GM18505 (cell line): ENCODE results near the gene LRBA.

Source experiments
- ATAC-seq: cut with Tn5 transposase; IDR thresholded peaks from one replicate; pipeline ENCODE4 v1.9.1; 2021; ENCODE audit not compliant: unreplicated experiment
- POLR2A ChIP-seq: IDR thresholded peaks from 4 replicates; pipeline ENCODE4 v1.6.1; 2011; ENCODE audit warnings: borderline replicate concordance; ENCODE audit not compliant: insufficient read depth, insufficient read length; ENCODE audit errors: extremely low read depth

Gene LRBA

DNA sequence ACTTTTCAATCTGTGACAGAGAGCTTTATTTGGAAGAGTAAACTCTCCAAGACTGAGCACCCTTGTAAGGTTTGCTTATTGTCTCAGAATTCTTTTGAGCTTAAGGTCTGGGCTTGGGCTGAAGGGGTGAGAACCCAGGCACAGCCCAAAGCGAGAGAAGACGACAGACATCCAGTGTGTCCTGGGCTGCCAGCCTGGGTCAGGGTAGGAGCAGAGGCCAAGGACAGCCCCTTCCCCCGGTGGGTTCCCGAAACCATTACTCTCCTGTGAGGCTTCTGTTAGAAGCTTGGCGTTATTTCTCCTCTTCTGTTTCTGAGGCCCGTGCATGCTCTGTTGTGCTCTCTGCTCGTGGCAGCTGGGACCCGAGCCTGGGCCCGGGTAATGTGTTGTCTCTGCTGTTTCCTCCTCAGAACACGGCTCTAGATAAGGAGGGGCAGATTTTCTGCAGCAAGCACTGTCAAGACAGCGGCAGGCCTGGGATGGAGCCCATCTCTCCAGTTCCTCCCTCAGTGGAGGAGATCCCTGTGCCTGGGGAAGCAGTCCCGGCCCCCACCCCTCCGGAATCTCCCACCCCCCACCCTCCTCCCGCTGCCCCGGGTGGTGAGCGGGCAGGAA lies 759.4 kb downstream of the LRBA start:
- ATAC-seq: no peak
- TF ChIP-seq POLR2A: no peak

- TF ChIP-seq POLR2A: no peak
- ATAC-seq: no peak
Measured at GRCh38 chr4:150253965-150254630, 761.0 kb downstream of the LRBA start.

GRCh38 chr4:150253416-150253815 lies 761.7 kb downstream of the LRBA start:
- no peak for TF ChIP-seq POLR2A
- no peak for ATAC-seq

DNA sequence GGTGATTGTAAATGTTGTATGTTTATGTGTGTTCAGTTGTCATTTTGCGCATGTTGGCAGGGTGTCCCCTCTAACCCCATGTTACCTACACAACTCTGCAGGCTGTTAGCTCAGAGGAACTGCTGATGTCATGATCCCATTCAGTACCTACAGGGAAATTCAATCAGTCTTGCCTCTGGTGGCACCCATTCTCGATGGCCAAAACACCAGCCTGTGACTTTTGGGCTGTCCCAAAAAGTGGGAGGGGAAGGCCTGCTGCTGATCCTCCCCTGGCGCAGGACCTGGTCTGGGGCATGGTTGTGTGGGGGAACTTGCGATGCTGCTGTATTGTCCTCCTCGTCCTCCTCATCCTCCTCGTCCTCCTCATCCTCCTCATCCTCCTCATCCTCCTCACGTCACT lies 762.3 kb downstream of the LRBA start:
- no peak for ATAC-seq
- no peak for TF ChIP-seq POLR2A

GRCh38 chr4:150252306-150252705 lies 762.8 kb downstream of the LRBA start:
- no peak for ATAC-seq
- no peak for TF ChIP-seq POLR2A

DNA sequence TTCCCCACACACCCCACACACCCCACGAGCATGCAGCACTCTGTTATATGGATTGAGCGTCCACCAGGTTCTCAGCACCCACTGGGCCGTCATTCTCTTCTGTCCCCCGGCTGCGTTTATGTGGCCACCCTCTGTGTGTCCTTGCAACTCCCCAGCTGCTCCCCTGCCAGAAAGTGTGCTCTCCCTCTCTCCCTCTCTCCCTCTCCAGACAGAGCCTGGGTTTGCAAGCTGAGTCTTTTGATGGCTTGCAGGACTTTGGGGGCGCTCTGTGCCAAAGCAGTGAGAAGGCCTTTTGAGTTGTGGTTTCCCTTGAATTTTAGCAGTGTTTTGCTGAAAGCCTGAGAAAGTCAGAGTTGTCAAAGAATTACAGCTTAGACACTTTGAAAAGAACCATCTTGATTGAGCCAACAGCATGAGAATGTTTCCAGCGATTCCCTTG lies 763.3 kb downstream of the LRBA start:
- no peak for ATAC-seq
- no peak for TF ChIP-seq POLR2A

DNA sequence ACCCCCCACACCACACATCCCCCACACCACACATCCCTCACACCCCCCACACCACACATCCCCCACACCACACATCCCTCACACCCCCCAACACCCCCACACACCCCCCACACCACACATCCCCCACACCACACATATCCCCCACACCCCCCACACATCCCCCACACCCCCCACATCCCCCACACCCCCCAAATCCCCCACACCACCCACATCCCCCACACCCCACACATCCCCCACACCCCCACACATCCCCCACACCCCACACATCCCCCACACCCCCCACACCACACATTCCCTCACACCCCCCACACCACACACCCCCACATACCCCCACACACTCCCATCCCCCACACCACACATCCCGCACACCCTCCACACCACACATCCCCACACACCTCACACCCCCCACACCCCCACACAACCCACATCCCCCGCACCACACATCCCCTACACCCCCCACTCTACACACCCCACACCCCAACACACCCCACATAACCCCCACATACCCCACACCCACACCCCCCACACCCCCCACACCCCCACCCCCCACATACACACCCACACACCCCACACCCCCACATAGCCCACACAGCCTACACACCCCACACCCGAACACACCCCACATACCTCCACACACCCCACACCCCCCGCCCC lies 764.0 kb downstream of the LRBA start:
- no peak for ATAC-seq

DNA sequence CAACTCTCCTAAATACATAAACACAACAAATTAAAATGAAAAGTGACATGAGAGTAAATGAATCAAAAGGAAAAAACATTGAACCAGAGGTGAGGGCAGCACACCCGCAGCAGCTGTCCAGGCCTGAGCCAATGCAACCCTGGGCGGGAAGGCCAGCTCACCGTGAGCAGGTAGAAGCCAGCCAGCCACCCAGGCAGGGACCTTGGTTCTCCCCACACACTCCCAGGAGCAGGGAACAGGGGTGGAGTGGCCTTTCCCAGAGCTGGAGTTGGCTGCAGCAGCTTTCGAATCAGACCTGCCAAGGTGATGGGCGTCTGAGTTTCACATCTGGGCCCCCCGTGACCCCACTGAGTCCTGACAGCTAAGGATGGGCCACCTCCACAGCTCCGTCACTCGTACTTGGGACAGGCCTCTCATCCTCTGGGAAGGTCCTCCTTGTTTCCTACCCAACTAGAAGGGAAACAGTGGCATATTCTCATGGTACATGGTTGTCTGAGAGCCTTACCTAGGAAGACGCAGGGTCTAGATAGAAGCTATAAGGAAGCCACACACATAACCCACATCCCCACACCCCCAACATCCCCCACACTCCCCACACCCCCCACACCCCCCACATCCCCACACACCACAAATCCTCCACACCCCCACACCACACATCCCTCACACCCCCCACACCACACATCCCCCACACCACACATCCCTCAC lies 764.6 kb downstream of the LRBA start:
- no peak for ATAC-seq

More for the DNA sequence above, 764.0 kb downstream of the LRBA start:
- TF ChIP-seq POLR2A: no peak

GRCh38 chr4:150248181-150248580 lies 766.9 kb downstream of the LRBA start:
- ATAC-seq: no peak
- no peak for TF ChIP-seq POLR2A

More for the DNA sequence above, 764.6 kb downstream of the LRBA start:
- no peak for TF ChIP-seq POLR2A

- no peak for TF ChIP-seq POLR2A
- no peak for ATAC-seq
Measured at GRCh38 chr4:150247184-150247583, 767.9 kb downstream of the LRBA start.

GRCh38 chr4:150244600-150244999 lies 770.5 kb downstream of the LRBA start:
- ATAC-seq: no peak
- TF ChIP-seq POLR2A: no peak

DNA sequence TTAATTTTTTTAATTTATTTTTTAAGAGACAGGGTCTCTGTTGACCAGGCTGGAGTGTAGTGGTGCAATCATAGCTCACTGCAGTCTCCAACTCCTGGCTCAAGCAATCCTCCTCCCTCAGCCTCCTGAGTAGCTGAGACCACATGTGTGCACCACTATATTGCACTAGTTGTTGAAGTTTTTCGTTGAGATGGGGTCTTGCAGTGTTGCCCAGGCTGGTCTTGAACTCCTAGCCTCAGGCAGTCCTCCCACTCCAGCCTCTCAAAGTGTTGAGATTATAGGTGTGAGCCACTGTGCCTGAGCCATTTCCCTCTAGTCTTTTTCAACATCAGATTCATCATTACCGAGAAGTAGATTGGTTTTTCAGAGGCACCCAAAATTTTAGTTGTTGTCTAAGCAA lies 771.2 kb downstream of the LRBA start:
- no peak for TF ChIP-seq POLR2A
- ATAC-seq: no peak

DNA sequence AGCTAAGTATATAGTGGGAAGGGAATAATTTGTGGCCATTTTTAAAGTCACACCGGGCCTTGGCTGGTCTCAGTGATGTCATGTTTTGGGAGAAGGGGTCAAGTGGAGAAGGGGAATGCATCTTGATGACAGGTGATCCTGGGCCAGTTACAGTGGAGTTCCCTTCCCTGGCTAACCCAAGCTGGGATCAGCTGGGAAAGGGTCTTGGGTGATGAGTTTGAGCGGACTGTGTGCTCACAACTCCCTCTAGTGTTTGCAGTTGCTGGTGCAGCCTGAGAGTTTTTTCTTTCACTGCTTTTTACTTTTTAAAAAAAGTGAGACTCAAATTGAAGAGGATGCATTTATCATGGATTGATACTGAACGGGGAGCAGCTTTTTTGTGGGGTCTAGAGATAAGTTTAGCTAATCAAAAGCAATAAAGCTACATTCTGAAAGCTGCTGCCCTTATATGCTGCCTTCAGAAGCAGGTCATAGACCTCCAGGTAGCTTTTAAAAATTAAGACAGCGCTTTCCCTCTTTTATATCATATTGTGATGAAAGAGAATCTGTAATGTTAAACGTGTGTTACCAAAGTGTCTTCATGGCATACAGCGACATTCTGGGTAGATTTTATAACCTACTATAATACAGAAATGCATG lies 772.1 kb downstream of the LRBA start:
- no peak for ATAC-seq
- no peak for TF ChIP-seq POLR2A
